ENCODE data around the gene HPD.

DNA sequence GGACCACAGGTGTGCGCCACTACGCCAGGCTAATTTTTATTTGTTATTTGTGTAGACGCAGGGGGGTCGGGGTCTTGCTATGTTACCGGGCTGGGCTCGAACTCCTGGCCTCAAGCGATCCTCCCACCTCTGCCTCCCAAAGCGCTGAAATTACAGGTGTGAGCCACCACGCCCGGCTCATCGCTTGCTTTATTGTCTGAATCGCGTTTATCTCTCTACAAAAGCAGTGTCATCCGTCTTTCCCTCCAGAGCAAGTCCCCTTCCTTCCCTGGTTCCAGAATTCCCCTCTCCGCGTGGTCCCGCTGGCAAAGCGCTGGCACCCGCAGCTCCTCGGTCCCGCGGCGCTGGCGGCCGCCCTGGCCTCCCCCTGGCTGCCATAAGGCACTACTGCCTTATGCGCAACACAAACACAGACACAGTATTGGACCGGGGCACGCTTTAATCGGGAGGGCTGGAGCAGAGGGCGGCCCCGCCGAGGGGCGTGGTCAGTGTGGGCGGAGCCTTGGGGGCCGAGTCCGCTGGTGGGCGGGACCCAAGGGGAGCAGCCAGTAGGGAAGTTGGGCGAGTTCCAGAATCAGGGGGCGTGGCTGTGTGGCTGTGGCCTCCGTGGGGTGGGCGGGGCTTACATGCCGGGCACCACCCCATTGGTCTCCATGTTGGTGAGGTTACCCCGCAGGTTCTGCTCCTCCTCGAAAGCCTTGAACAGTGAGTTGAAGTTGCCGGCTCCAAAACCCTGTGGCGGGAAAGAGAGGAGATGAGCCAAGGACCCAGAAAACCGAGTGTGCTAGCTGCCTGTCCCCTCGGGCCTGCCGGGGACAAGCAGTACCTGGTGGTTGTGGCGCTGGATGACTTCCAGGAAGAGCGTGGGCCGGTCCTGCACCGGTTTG lies 19.3 kb downstream of the HPD start:
- TF ChIP-seq, protein P1, sequence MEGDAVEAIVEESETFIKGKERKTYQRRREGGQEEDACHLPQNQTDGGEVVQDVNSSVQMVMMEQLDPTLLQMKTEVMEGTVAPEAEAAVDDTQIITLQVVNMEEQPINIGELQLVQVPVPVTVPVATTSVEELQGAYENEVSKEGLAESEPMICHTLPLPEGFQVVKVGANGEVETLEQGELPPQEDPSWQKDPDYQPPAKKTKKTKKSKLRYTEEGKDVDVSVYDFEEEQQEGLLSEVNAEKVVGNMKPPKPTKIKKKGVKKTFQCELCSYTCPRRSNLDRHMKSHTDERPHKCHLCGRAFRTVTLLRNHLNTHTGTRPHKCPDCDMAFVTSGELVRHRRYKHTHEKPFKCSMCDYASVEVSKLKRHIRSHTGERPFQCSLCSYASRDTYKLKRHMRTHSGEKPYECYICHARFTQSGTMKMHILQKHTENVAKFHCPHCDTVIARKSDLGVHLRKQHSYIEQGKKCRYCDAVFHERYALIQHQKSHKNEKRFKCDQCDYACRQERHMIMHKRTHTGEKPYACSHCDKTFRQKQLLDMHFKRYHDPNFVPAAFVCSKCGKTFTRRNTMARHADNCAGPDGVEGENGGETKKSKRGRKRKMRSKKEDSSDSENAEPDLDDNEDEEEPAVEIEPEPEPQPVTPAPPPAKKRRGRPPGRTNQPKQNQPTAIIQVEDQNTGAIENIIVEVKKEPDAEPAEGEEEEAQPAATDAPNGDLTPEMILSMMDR (IDR thresholded peaks at IDR 0.05), result peak in 3 of 4 experiments; percentile 23 to 64 (median 53)
- peak; percentile 51 for TF ChIP-seq POLR2A (IDR thresholded peaks at IDR 0.05)
- peak; percentile 93 for TF ChIP-seq POLR2AphosphoS5 (IDR thresholded peaks at IDR 0.05)

Measured in prostate gland (tissue), 2 donors.